SKM-1 treated with dmso at 0.1 percent for 144 hours (cell line): ENCODE measurements around the gene CCDC9B.
A peak's percentile ranks its signal among the peaks of the same experiment; 100 is the strongest.

ENCODE experiments used
- DNase-seq: peaks from one replicate; lab custom pipeline; 2025; ENCODE audit not compliant: unreplicated experiment; lab: John Stamatoyannopoulos, UW

Gene CCDC9B

GRCh38 chr15:40310993-40311392, 29.7 kb downstream of the CCDC9B start:
- DNase-seq: no peak

DNA sequence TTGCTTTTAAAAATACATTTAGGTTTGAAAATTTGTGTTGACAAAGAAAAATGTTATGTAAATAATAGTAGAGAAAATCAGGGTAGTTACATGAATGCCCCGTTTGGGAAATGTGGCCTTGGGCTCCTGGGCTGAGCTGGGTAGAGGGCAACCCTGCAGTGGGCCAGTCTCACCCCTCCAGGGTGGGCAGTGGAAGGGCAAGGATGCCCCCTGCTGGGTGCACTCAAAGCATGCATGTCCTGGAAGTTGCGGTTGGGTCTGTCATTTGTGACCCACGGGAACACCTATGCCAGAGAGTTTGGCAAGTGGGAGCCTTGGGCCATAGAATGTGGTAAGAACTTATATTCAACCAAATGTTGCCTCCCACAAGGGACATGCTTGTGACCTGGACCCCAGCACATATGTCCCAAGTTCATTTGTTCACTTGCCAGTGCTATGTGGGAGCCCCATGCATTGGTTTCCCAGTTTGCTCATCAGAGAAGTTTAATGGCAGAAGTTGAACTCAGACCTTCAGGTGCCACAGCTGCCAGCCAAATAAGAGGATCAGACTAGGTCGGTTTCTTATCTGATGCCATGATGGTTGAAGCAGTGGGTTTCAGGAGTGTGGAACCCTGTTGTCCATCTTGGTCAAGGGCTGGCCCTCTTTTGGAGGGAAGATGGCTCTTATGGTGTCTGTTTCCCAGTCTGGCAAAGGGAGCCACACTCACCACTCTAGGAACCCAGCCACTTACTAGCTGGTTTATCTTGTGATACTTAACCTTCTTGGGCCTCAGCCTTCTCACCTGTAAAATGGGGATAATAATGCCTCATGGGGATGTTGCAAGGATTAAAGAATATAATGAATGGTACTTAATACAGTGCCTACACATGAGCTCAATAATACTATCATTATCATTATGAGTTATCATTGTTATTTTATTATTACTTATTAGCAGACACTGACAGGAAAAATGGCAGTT, 30.5 kb downstream of the CCDC9B start:
- peak; percentile 51 for DNase-seq

GRCh38 chr15:40309344-40309862, 31.3 kb downstream of the CCDC9B start:
- peak; percentile 17 for DNase-seq

DNA sequence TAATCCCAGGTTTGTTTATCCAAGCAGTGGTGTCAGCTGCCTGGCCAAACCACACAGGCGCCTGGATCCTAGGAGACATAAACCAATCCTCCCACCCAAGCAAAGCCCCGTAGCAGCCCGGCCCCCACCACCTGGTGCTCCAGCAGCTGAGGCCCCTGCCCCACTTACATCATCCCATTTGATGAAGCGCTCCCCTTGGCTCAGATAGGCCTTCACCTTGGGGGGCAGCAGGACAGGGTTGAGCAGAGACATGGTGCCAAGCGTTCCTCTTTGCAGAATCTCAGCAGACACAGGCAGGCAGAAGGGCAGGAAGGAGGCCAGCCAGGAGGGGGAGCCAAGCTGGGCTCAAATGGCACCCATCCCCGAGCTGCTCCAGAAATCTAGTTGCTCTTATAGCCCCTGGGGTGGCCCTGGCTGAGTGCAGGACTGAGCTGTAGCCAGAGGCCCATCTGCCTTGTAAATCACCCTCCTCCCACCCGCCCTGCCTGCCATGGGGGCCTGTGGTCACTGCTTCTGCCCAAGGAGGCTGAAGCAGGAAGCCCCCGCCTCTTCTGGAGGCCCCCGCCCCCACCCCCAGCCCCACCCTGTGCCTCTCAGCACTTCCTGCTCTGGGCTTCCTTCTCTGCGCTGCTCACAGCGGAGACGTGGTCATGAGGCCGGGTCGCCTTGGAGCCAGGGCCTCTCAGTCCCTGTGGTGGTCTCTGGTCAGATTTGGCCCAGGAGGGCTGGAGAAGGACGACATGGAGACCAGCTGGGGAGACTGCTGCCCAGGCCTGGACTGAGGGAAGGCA, 33.1 kb downstream of the CCDC9B start, which contains the start of gene PLCB2:
Gene PLCB2 (minus strand): TSS at position 515 of the 791 bp plus-strand sequence. CDS start 263 bp downstream, at position 252.
- peak; percentile 71 for DNase-seq

GRCh38 chr15:40306908-40307307, 33.8 kb downstream of the CCDC9B start:
- no peak for DNase-seq

GRCh38 chr15:40306371-40306770, 34.4 kb downstream of the CCDC9B start:
- no peak for DNase-seq

- no peak for DNase-seq
Measured at GRCh38 chr15:40305281-40305680, 35.5 kb downstream of the CCDC9B start.

DNA sequence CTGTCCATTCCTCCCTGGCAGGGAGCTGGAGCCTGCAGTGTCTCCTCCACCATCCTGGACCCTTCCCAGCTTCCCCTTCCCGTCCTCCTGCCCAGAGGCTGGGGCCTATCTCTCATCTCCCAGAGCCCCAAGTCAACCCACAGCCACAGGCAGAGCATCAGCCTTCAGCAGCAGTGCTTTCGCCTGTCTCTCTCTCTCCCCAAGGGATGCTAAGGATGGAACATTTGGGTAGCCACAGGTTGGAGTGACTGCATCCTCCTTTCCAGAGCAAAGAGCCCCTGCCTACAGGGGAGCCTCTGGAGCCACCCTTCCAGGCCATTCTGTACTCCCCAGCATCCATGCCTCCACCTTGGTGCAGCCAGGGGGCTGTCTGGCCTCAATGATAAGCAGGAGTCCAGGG, 37.2 kb downstream of the CCDC9B start:
- DNase-seq: no peak

- DNase-seq: no peak
Measured at GRCh38 chr15:40302981-40303380, 37.8 kb downstream of the CCDC9B start.

- DNase-seq: no peak
Measured at GRCh38 chr15:40302288-40302886, 38.4 kb downstream of the CCDC9B start.

DNA sequence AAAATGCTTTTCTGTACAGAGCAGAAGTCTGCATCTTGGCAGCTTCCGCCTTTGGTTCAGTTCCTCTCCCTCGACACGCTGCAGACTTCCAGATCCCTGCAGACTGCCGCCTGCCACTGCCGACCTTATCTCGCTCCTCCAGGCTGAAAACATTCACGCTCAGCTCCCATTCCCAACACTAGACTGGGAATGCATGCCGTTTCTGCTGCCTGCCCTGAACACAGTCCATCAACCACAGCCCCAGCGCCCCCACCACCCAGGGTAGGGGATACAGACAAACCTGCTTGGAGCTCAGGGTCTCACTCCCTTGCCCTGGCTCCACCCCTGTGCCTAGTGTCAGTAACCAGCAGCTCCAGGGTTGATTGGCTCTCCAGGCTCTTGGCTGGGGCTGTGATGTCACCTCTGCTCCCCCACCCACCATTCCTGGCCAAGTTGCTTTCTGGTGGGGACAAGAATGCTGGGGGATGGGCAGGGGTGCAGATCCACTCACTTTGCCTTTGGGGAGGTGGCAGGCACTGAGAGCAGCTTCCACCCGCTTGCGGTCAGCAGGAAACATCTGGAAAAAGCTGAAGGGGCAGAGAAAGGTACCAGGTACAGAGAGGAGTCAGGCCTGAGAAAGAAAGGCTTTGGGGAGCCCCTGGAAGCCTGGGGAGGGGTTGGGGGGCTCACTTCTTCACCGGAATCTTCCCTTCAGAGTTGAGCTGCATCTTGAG, 39.1 kb downstream of the CCDC9B start:
- DNase-seq: no peak

GRCh38 chr15:40300771-40301170, 40.0 kb downstream of the CCDC9B start:
- DNase-seq: no peak

DNA sequence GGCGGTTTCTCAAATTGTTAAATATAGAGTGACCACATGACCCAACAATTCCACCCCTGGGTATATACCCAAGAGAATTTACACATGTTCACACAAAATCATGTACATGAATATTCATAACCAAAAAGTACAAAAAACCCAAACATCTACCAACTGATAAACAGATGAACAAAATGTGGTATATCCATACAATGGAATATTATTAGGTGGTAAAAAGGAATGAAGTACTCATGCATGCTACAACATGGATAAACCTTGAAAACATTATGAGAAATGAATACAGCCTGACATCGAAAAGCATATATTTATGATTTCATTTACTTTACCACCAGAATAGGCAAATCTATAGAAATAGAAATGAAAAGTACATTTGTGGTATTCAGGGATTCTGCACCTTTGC, 40.4 kb downstream of the CCDC9B start:
- no peak for DNase-seq

GRCh38 chr15:40298216-40298935, 42.4 kb downstream of the CCDC9B start:
- no peak for DNase-seq

GRCh38 chr15:40297356-40297755, 43.4 kb downstream of the CCDC9B start:
- DNase-seq: no peak

DNA sequence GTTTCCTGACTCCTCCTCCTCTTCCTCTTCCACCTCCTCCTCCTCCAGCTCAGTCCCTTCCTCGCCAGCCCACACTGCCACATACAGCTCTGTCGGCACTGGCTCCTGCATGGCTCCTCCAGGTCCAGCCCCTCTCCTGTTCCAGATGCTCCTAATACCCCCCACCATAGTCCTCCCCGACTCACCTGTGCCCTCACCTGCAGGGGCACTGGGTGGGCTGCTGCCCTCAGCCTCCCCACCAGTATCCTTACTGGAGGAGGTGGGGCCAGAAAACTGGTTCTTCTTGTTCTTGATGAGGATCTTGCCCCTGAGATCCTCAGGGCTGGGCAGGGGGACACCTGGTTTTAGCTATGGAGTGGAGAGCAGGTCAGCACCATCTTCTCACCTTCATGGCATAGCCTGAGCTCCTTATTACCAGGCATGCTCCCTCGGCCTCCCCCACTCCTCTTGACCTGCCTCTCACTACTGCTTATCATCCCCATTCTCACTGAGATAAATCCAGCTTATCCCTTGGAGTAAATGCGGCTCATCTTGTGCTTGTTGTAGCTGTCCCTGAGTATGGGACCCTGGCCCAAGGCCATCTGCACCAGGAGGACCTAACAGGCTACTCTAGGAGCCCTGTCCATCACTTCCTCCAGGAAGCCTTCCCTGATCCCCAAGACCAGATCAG, 44.0 kb downstream of the CCDC9B start:
- no peak for DNase-seq

DNA sequence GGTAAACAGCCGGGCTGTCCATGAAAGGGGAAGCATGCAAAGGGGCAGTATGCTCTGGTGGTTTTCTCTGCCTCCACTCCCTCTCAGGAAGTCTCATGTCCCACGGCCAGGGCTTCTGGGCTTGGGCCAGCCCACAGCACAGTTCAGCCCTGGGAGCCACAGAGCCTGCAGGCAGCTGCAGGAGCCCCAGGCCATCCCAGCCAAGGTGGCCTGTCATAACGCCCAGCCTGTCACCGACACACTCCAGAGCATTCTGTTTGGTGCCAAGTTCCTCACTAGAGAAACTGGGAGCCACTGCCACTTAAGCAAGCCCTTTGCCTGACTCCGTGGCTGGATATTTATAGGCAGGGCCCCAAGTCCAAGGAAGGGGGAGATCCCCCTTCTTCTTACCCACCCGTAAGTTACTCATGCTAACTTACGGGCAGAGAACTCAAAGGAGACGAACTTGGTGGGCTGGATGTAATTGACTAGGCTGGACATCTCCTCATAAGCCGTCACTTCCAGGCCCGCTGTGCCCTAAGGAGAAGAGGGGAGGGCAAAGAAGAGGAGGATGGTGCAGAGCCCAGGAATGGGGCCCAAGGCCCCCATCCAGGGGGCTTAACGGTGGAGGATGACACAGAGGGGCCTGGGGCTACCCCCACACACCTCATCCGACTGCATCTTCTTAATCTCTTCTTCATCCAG, 44.7 kb downstream of the CCDC9B start:
- DNase-seq: no peak

DNA sequence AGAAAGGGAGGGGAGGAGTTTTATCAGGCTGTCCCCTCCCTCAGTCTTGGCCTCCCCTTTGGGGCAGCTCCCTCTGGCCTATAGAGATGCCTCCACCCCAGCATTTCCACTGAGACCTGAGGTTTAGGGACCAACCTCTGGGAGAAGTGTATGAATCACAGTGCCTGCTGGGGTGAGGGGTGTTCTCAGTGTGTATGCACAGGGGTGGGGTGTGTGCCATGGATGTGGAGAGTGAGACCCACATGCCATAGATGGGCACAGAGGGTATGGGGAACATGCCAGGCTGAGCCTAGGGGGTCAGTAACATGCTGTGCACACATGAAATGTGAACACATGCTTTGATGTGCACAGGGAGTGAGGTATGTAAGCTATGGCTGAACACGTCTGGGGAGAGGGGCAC, 45.4 kb downstream of the CCDC9B start:
- no peak for DNase-seq
